ENCODE data around the gene FGD3. TPM values are rescaled to one million over a fixed set of nuclear protein-coding genes. Genes with fewer than 3 reads are reported as not detected.
A peak's percentile ranks its signal among the peaks of the same experiment; 100 is the strongest.

FGD3 gene
- total RNA-seq, 3 donors from 2014 or later (not counting 1 experiment from before 2014, with no cell fraction given): 133 to 204 (median 193) TPM

GRCh38 chr9:92971776-92972175 is 24.5 kb downstream of the FGD3 start:
- Mint-ChIP-seq H3K4me3 (peak overlapping the region; percentile 80), H3K9me3 (no peaks in the 10 kb centered on the region), H3K27me3 (ENCODE audit: low read depth in 2 of 2) (no peaks in the 10 kb centered on the region), H3K4me1 (peaks cover 86 to 95% of the 10 kb centered on the region in 2 donors), H3K27ac (peak overlapping the region; percentile 97), H3K36me3 (no peaks in the 10 kb centered on the region)
- H3K27me3 ChIP-seq (ENCODE audit: control insufficient read depth, insufficient read depth, low read length): no peaks in the 10 kb centered on the region
- no peak overlapping the region for H3K4me3 ChIP-seq (ENCODE audit: low read length)
- no peak overlapping the region for H3K27ac ChIP-seq (ENCODE audit: low read length)
- DNase-seq (no peak), ATAC-seq (no peak)
- H3K36me3 ChIP-seq (ENCODE audit: control insufficient read depth, insufficient read depth, low read length): peaks cover 38% of the 10 kb centered on the region
- peaks cover 90% of the 10 kb centered on the region for H3K4me1 ChIP-seq (ENCODE audit: control insufficient read depth, insufficient read depth, low read length)
- TF ChIP-seq, protein P1, sequence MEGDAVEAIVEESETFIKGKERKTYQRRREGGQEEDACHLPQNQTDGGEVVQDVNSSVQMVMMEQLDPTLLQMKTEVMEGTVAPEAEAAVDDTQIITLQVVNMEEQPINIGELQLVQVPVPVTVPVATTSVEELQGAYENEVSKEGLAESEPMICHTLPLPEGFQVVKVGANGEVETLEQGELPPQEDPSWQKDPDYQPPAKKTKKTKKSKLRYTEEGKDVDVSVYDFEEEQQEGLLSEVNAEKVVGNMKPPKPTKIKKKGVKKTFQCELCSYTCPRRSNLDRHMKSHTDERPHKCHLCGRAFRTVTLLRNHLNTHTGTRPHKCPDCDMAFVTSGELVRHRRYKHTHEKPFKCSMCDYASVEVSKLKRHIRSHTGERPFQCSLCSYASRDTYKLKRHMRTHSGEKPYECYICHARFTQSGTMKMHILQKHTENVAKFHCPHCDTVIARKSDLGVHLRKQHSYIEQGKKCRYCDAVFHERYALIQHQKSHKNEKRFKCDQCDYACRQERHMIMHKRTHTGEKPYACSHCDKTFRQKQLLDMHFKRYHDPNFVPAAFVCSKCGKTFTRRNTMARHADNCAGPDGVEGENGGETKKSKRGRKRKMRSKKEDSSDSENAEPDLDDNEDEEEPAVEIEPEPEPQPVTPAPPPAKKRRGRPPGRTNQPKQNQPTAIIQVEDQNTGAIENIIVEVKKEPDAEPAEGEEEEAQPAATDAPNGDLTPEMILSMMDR (IDR thresholded peaks at IDR 0.05): no peak
- no CpG with 5 or more reads among the region's 1 CpG for WGBS (ENCODE audit: insufficient coverage)
- intact Hi-C loops (cut with micrococcal nuclease): no loop called here
- H3K9me3 ChIP-seq (ENCODE audit: control insufficient read depth, insufficient read depth, low read length): no peaks in the 10 kb centered on the region

GRCh38 chr9:92973700-92974099 is 26.4 kb downstream of the FGD3 start:
- H3K36me3 ChIP-seq (ENCODE audit: control insufficient read depth, insufficient read depth, low read length): peaks cover 49% of the 10 kb centered on the region
- intact Hi-C loops (cut with micrococcal nuclease): no loop called here
- no peak overlapping the region for H3K4me3 ChIP-seq (ENCODE audit: low read length)
- 78% methylated on average over 6 of the region's 7 CpGs for WGBS (ENCODE audit: insufficient coverage)
- H3K9me3 ChIP-seq (ENCODE audit: control insufficient read depth, insufficient read depth, low read length): no peaks in the 10 kb centered on the region
- Mint-ChIP-seq H3K4me3 (peak overlapping the region; percentile 80), H3K36me3 (no peaks in the 10 kb centered on the region), H3K27ac (peak overlapping the region; percentile 97), H3K4me1 (peaks cover 79 to 93% of the 10 kb centered on the region in 2 donors), H3K9me3 (no peaks in the 10 kb centered on the region), H3K27me3 (ENCODE audit: low read depth in 2 of 2) (no peaks in the 10 kb centered on the region)
- TF ChIP-seq, protein P1 (IDR thresholded peaks at IDR 0.05): no peak
- DNase-seq (no peak), ATAC-seq (no peak)
- peak overlapping the region; percentile 36 for H3K27ac ChIP-seq (ENCODE audit: low read length)
- peaks cover 84% of the 10 kb centered on the region for H3K4me1 ChIP-seq (ENCODE audit: control insufficient read depth, insufficient read depth, low read length)
- no peaks in the 10 kb centered on the region for H3K27me3 ChIP-seq (ENCODE audit: control insufficient read depth, insufficient read depth, low read length)

GRCh38 chr9:92974161-92974661 is 26.9 kb downstream of the FGD3 start:
- Mint-ChIP-seq H3K27me3 (ENCODE audit: low read depth in 2 of 2) (no peaks in the 10 kb centered on the region), H3K27ac (peak overlapping the region; percentile 97), H3K4me3 (peak overlapping the region; percentile 80), H3K36me3 (no peaks in the 10 kb centered on the region), H3K9me3 (no peaks in the 10 kb centered on the region), H3K4me1 (peaks cover 79 to 93% of the 10 kb centered on the region in 2 donors)
- DNase-seq: no peak
- TF ChIP-seq, protein P1 (IDR thresholded peaks at IDR 0.05): no peak
- Histone ChIP-seq H3K36me3 (ENCODE audit: control insufficient read depth, insufficient read depth, low read length) (peaks cover 50% of the 10 kb centered on the region), H3K27ac (ENCODE audit: low read length) (no peak overlapping the region), H3K4me3 (ENCODE audit: low read length) (no peak overlapping the region), H3K9me3 (ENCODE audit: control insufficient read depth, insufficient read depth, low read length) (no peaks in the 10 kb centered on the region), H3K27me3 (ENCODE audit: control insufficient read depth, insufficient read depth, low read length) (no peaks in the 10 kb centered on the region), H3K4me1 (ENCODE audit: control insufficient read depth, insufficient read depth, low read length) (peaks cover 79% of the 10 kb centered on the region)
- WGBS (ENCODE audit: insufficient coverage): 89% methylated on average over 10 of the region's 10 CpGs
- intact Hi-C loops (cut with micrococcal nuclease): no loop called here
- ATAC-seq: no peak

Measured in natural killer cell (primary cell).